Daoy (cell line): ENCODE results near the gene TMPRSS11E. TPM values are rescaled to one million over a fixed set of nuclear protein-coding genes. Genes with fewer than 3 reads are reported as not detected.
"Not testable (repeated sequence)": the region's sequence is repeated elsewhere in the genome, so short reads cannot be mapped to it uniquely, and the experiment has no call there.

ENCODE experiments used
- DNase-seq: peaks from one replicate; pipeline ENCODE4 v3.0.0-alpha.2; 2015; ENCODE audit warnings: low read depth
- total RNA-seq: library from RNA; depleted of rRNA; stranded (reverse); fragments of >200 nt; shearing (Covaris generic); gene quantifications from 2 replicates; pipeline ENCODE4 v1.2.3, GENCODE V29; 2014; rRNA removed

TMPRSS11E gene, protein sequence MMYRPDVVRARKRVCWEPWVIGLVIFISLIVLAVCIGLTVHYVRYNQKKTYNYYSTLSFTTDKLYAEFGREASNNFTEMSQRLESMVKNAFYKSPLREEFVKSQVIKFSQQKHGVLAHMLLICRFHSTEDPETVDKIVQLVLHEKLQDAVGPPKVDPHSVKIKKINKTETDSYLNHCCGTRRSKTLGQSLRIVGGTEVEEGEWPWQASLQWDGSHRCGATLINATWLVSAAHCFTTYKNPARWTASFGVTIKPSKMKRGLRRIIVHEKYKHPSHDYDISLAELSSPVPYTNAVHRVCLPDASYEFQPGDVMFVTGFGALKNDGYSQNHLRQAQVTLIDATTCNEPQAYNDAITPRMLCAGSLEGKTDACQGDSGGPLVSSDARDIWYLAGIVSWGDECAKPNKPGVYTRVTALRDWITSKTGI
- not detected in 2 replicates for total RNA-seq

DNA sequence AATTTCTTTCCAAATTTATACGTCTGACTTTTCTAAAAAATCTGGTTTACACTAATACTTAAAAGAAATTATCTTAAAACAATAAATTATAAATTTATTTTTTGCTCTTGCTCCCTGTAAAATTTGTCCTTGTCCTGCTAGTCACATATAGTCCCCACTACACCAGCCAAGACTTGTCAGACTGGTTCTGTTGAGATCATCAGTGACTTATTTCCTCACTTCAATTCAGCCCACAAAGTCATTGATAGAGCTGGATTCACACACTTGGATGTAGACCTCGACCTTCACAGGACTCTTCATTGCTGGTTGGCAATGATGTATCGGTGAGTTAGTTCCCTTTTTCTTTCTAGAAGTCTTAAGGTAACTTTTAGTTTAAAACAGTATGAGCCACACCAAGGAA is at the start of gene TMPRSS11E:
TMPRSS11E (plus strand) TSS at position 263 of the 400 bp plus-strand sequence; CDS start at position 313, 50 bp downstream.
- DNase-seq, result no peak

DNA sequence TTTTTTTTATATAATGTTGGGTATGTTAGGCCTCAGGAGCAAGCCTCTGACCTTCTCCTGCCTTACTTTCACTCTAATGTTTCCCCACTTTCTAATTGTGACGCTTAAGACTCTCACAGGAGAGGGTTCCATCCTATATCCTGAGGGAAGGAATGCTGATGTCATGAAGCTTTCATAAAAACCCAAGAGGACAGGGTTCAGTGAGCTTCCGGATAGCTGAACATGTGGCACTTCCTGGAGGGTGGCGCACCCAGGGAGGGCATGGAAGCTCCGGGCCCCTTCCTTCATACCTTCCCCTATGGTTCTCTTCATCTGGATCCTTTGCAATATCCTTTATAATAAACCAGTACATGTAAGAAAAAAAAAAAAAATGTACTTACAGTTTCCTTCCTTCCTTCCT is 48.0 kb upstream of the TMPRSS11E start:
- DNase-seq, result no peak

DNA sequence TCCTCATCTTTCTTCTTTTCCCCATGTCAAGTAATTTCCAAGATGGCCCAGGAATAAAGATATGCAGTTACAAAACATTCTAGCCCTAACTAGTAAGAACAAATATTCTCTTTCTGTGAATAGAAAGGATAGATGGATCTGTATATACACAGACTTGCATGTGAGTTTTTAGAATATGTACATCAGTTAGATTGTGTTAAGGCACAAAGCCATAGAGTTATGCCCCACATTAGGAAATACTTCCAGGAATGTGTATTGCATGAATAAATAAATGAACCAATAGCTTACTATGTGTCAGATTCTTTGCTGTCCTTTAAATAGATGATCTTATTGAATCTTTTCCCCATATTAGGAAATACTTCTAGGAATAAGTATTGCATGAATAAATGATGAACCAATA is 46.0 kb upstream of the TMPRSS11E start:
- DNase-seq, result no peak

DNA sequence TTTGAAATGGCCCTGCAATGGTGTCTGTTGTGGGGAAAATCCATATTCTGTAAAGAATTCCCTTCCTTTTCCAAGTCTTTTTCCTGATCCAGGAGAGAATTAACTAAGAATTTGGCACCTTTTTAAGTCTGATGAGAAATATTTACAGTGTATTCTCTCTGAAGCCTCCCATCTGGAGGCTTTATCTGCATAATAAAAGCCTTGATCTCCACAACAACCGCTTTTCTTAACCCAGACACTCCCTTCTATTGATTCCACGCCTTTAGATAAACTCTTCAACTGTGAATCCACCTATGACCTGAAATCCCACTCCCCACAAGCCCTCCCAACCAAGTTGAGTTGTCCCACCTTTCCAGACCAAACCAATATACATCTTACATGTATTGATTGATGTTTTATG is 43.1 kb upstream of the TMPRSS11E start:
- DNase-seq, result no peak

DNA sequence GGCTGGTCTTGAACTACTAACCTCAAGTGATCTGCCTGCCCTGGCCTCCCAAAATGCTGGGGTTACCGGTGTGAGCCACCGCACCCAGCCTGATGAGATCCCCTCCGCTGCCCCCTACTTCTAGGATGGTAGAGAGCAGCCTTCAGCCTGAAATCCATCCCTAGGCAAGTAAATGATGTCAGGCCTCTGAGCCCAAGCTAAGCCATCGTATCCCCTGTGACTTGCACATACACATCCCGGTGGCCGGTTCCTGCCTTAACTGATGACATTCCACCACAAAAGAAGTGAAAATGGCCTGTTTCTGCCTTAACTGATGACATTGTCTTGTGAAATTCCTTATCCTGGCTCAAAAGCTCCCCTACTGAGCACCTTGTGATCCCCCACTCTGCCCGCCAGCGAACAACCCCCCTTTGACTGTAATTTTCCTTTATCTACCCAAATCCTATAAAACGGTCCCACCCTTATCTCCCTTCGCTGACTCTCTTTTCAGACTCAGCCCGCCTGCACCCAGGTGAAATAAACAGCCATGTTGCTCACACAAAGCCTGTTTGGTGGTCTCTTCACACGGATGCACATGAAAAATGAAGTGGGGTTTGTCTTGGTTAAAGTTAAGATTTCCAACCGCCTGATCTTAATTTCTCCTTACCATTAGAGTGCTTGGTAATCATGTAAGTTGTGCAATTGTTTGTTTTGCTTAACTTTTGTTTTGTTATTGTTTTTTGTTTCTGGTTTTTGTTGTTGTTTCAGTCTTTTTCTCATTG is 41.4 kb upstream of the TMPRSS11E start:
- not testable (repeated sequence) for DNase-seq

DNA sequence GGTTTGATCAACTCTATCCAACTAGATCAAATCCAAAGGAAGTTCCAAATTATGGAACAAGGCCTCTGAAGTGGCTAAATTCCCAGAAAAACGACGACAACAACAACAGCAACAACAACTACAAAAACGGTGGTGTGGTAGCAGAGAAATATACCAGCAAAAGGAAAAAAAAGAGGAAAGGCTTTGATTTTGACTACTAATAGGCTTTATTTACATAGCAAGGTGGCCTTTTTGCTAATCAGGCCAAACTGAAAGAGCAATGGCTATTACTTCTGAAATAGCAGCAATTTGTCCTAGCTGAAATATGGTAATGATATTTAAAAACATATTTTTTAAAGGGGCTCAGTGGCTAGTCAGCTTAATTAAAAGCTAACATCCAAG is 40.8 kb upstream of the TMPRSS11E start:
- no peak for DNase-seq

DNA sequence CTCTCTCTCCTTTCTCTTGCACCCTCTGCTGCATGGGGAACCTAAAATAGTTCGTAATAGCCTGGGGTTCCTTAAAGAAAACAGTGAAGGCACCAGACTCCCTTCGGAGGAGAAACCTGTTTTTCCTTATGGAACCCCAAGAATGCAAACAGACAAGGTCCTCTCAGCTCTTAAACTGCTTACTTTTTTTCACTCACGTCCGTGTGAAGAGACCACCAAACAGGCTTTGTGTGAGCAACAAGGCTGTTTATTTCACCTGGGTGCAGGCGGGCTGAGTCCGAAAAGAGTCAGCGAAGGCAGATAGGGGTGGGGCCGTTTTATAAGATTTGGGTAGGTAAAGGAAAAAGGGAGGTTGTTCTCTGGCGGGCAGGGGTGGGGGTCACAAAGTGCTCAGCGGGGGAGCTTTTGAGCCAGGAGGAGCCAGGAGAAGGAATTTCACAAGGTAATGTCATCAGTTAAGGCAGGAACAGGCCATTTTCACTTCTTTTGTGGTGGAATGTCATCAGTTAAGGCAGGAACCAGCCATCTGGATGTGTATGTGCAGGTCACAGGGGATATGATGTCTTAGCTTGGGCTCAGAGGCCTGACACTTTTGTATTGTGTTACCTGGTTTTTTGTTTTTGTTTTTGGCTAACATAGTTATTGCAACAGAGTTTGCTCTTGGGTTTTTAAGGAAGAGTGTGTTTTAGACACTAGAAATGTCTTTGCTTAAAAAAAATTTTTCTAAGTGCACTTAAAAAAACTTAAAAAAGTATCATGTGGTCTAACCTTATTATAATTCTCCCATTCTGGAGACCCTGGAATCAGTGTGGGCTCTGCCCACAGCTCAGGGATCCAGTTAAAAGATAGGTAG is 40.0 kb upstream of the TMPRSS11E start:
- DNase-seq, result not testable (repeated sequence)

DNA sequence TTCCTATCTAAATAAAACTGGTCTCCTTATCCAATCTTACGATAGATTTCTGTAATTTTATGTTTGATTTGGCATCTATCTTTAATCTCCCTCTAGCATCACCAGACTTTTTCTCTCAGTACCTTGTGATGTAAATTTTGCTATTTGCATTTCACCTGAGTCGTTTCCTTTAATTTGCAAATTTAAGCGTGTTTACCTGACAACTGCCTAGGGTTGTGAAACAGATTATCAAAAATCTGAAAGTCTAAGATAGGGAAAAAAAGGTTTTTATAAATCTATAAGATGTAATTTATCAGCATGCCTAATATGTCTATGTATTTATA is 39.4 kb upstream of the TMPRSS11E start:
- DNase-seq, result no peak

DNA sequence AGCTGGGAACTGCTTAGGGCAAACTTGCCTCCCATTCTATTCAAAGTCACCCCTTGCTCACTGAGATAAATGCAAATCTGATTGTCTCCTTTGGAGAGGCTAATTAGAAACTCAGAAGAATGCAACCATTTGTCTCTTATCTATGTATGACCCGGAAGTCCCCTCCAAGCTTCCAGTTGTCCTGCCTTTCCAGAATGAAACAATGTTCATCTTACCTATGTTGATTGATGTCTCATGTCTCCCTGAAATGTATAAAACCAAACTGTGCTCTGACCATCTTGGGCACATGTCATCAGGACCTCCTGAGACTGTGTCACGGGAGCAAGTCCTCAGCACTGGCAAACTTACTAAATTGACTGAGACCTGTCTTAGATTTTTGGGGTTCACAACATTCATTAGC is 37.1 kb upstream of the TMPRSS11E start:
- DNase-seq, result no peak

DNA sequence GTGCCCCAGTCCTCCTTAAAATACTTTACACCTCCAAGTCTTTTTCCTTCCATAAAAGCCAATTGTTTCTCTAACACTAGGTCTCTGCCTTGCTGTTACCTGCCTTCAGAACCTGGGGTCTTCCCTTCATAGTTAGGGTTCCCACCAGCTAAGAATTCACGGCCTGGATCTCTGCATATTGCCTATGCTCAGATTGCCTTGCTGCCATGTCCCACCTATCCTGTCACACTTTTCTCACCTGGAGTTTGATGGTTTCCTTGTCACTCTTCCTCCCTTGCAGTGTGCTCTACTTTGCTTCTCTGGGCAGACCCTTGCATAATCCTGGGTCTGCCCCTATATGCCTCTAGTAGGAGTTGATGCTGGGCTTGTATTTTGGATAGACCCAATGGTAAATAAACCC is 36.6 kb upstream of the TMPRSS11E start:
- no peak for DNase-seq

DNA sequence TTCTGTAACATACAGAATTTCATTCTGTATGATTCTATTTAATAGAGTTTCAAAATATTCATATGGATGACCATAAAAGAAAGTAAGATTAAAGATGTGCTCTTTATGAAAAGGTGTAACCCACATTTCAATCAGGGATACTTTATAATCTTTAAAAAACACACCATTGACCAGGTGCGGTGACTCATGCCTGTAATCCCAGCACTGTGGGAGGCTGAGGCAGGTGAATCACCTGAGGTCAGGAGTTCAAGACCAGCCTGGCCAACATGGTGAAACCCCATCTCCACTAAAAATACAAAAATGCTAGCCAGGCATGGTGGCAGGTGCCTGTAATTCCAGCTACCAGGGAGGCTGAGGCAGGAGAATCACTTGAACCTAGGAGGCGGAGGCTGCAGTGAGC is 35.2 kb upstream of the TMPRSS11E start:
- not testable (repeated sequence) for DNase-seq

DNA sequence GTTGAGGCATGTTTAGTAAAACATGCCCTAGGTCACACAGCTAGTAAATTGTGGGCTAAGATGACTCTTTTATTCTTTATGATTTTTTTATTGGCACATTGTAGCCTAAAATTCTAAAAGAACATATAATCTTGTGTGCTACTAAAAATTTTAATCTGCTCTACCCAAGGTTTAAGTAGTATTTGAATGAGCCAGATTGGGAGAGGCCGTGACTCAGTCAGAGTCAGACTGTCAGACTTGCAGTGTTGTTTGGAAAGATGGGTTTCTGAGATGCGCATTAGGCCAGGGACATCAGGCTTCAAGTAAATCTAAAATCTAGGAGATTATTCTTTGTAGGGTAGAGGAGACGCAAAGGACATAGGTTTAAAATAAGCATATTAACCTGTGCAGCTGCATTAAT is 30.7 kb upstream of the TMPRSS11E start:
- no peak for DNase-seq

DNA sequence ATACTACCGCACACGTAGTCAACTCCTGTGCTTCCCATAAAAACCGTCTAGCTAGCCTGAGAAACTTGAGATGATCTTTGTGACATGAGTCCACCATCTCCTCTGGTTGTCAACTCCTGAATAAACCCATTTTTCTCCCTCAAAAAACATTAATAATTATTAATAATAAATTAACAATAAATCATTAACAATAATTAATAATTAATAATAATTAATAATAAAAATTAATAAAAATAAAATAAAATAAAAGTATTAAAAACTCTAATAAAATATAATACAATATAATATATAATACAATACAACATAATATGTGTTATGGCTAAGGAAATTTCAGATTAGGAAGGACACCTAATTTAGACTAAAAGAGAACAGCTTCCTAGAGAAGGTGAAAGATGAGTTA is 20.7 kb upstream of the TMPRSS11E start:
- DNase-seq, result no peak

DNA sequence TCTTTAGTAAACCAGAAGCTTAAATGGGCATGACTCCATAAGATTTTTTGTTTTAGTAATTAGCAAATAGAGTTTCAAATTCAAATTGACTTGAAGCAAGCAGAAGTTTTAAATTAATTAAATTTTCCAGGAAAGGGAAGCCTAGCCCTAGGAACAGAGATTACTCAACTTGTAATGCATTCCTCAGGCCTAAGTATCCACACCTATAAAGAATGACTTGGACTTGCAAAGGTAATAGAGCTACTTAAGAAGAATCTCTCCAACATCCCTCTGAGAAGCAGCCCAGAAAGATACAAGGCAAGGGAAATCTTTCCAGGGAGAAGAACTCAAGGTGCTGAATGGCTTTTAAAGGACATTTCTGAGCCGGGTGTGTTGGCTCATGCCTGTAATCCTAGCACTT is 16.9 kb upstream of the TMPRSS11E start:
- no peak for DNase-seq

DNA sequence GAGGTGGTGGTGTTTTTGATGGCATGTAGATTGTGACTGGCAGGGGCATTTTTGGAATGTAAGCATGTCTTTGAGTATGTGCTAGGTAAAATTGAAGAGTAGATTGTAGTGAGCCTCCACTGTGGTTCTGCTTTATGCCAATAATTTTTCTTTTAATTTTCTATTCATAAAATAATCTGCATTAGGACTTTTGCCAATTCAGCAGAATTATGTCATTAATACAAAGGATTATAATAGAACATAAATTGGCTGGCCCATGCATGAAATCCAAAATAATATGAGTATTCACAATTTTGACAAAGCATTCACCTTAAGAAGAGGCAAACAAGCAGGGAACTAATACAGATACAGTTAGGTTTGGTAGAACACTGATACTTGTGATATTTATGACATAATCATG is 14.9 kb upstream of the TMPRSS11E start:
- no peak for DNase-seq

DNA sequence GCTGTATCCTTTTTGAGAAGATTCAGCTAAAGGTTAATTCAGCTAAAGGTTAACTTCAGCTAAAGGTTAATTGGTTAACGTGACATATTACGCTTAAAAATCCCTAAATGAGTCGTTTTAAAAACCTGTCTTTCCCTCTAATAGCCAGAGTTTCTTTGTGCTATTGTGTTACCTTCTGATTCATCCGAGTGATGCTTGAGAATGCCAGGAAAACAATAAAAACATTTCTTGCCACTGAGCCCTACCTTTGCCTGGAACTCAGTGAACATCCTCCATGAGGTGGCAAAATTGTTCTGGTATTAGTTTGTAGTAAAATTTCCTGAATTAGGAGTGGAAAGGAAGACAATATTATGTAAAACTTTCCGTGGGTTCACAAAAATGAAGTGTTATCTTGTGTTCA is 13.7 kb upstream of the TMPRSS11E start:
- no peak for DNase-seq

DNA sequence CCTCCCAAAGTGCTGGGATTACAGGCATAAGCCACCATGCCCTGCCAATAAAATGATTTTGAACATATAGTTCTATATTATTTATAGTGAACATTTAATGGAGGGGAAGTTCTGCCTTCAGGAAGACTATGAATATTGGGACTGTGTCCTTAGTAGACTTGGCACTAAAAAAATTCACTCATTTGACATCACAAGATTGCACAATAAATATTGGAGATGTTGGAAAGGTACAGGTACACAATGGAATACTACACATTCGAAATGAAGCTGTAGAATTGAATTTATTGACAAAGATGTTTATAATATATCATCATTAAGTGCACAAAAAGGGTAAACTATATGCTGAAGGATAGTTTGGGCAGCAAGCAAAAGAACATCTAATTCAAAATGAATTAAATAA is 13.0 kb upstream of the TMPRSS11E start:
- no peak for DNase-seq

DNA sequence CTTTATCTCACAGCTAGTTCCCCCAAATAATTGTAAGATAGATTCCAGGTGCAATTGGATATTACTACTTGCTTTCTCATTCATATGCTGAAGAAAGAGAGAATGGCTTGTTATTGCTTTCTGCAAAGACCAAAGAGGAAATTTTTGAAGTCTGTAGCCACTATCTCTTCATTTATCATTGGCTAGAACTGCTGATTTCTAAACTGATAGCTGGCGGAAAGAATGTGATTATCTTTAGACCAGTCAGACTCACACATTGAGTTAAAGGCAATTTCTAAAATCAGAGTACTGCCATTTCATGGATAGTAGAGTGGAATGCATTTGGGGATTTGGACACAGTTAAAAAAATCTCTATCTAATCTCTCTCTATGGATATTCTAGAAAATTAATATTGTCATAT is 12.4 kb upstream of the TMPRSS11E start:
- DNase-seq, result no peak

DNA sequence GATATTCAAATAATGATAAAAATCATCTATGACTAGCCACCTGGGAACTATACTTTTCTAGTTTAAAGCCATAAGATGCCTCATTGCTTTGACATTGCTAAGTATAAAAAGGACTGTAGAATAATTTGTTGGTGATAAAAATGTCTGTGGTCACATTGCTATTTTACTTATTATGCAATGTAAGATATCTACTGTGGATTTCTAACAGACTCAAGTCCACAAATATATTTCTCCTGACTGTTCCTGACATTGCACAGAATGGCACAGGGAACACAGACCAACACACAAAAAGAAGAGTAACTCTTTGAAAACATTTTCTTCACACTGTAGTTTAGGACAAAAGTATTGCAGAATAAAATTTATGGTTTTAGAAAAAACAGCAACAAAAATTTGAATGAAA is 2.2 kb upstream of the TMPRSS11E start:
- DNase-seq, result no peak

DNA sequence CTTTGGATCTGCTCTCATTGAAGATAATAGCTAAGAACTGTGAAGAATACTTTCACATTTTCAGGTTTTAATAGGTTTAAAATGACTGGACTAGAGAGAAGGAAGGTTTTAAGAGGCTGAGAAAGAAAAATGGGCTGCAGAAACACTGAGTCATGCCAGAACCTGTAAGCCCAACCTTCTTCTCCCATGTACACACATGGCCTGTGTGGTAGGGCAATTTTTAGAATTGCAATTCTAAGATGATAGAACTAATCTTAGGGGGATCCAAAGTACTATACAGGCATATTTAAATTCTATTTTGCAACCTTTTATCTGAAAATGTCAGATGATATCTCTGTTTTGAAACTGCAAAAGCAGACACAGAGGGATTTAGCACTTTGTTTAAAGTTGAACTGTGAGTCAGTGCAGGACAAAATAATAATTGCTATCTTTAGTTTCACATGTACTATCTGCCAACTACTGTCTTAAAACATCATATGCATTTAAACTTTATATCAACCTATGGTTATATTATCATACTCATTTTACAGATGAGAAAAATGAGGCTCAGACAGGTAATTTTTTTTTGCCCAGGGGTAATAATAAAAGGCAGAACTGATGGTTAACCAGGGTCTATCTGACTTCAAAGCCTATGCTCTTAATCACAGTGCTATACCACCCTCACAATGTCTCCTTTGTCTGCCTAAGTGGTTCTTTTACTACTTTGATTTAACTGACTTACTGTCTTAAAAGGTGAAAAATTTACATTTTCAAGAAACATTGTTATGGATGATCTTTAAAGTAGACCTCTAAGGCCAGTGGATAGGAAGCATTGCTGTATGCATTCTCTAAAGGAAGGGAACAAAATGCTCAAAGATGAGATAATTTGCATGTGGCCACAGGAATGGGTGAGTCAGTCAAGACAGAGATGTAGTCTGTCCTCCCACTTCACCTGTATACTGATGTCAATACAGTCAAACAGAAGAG is 4.3 kb downstream of the TMPRSS11E start:
- DNase-seq, result no peak

DNA sequence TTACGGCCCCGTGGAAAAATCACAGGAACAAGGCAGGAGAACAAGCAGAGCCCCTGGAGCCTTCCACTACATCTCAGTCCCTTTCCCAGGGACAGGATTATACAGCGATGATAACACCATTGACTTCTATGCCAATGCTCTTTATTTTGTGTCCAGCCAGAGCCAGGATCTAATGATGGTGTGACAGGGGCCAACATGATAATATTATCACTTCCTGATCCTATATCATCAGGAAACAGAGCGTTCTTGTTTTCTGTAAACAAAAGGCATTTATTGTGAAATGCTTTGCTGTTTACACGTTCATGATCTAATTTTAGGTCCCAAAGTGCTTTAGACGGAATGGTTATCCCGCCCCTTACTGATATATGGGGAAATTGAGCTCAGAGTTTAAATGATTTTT is 12.8 kb downstream of the TMPRSS11E start:
- DNase-seq, result no peak
